Endothelial cell of umbilical vein (primary cell): ENCODE results near the gene NHS. TPM values are rescaled to one million over a fixed set of nuclear protein-coding genes. Genes with fewer than 3 reads are reported as not detected.

Experiments
- BruUV-seq: library from RNA; stranded (reverse); fragments of 400-500 nt; replicated peaks from 2 replicates; lab custom pipeline; 2021; lab: Mats Ljungman, UMichigan
- CTCF ChIA-PET: fragments of 300-600, 350-600 bp; sonication (Branson Sonifier 250); formaldehyde crosslinking; loops from one replicate; lab custom pipeline; 2021; ENCODE audit warnings: antibody characterized with exemption, inconsistent platforms; lab: Charles Lee
- POLR2A ChIA-PET: fragments of 300-600, 350-600 bp; sonication (Branson Sonifier 250); formaldehyde crosslinking; loops from one replicate; lab custom pipeline; 2021; ENCODE audit warnings: antibody characterized with exemption, inconsistent platforms; lab: Charles Lee
- DNase-seq: peaks from one replicate; pipeline ENCODE4 v3.0.0-alpha.2; 2011; ENCODE audit warnings: low read depth, low spot score
- FAIRE-seq: peaks from 2 replicates; lab custom pipeline; 2011; peaks lifted over from hg19 to GRCh38; lab: Jason Lieb, UNC
- H2AFZ ChIP-seq: 2 replicates; pipeline ENCODE4 v1.6.0; 2012; ENCODE audit warnings: low read depth, low read length, control low read depth, inconsistent platforms
- H3K27ac ChIP-seq: 2 replicates; pipeline ENCODE4 v1.5.1; 2011; ENCODE audit warnings: low read depth, mild to moderate bottlenecking, control low read depth, low read length, moderate library complexity; ENCODE audit not compliant: insufficient read depth
- H3K27me3 ChIP-seq, 2 experiments: 2 replicates each; pipeline versions ENCODE4 v1.6.0 to v1.6.1; 2011; ENCODE audit warnings: low read length in 2 of 2, mixed read lengths in 1 of 2; ENCODE audit not compliant: control insufficient read depth in 2 of 2, insufficient read depth in 2 of 2
- H3K36me3 ChIP-seq, 2 experiments: 2 replicates in 1 of 2; 3 replicates in 1 of 2; pipeline ENCODE4 v1.5.1; 2011; ENCODE audit warnings: low read length in 2 of 2, mild to moderate bottlenecking in 1 of 2, moderate library complexity in 1 of 2; ENCODE audit not compliant: control insufficient read depth in 2 of 2, insufficient read depth in 2 of 2; ENCODE audit errors: extremely low read depth in 1 of 2
- H3K4me1 ChIP-seq: 3 replicates; pipeline ENCODE4 v1.5.1; 2011; ENCODE audit warnings: mild to moderate bottlenecking, low read length; ENCODE audit not compliant: control insufficient read depth, insufficient read depth; ENCODE audit errors: extremely low read depth
- H3K4me2 ChIP-seq: 2 replicates; pipeline ENCODE4 v1.6.1; 2011; ENCODE audit warnings: low read length, control low read depth, mixed read lengths; ENCODE audit not compliant: insufficient read depth
- H3K4me3 ChIP-seq, 3 experiments: fragments of 200-600 bp in 1 of 3; sonication (generic), shearing (Covaris generic) in 1 of 3; replicated peaks in 1 of 3; 2 replicates each; pipeline ENCODE4 v1.5.1; 2011 to 2016; ENCODE audit warnings: control low read depth in 3 of 3, low read length in 3 of 3, mild to moderate bottlenecking in 2 of 3, inconsistent platforms in 1 of 3, low read depth in 1 of 3, moderate library complexity in 1 of 3; ENCODE audit not compliant: insufficient read depth in 1 of 3
- H3K79me2 ChIP-seq: 2 replicates; pipeline ENCODE4 v1.6.0; 2012; ENCODE audit warnings: low read length, inconsistent platforms; ENCODE audit not compliant: control insufficient read depth, insufficient read depth
- H3K9ac ChIP-seq: replicated peaks from 2 replicates; pipeline ENCODE3; 2011; ENCODE audit warnings: low read length, control low read depth; ENCODE audit not compliant: insufficient read depth; ENCODE audit errors: extremely low read depth
- H3K9me1 ChIP-seq: replicated peaks from 3 replicates; pipeline ENCODE4 v1.6.0; 2011; ENCODE audit warnings: mild to moderate bottlenecking, low read length; ENCODE audit not compliant: control insufficient read depth, insufficient read depth; ENCODE audit errors: extremely low read depth
- H3K9me3 ChIP-seq: replicated peaks from 2 replicates; pipeline ENCODE4 v1.5.1; 2012; ENCODE audit warnings: low read length, inconsistent platforms; ENCODE audit not compliant: control insufficient read depth, insufficient read depth
- H4K20me1 ChIP-seq: replicated peaks from 2 replicates; pipeline ENCODE3; 2011; ENCODE audit warnings: mild to moderate bottlenecking, low read length; ENCODE audit not compliant: control insufficient read depth, insufficient read depth; ENCODE audit errors: extremely low read depth
- CTCF ChIP-seq, 2 donors: IDR thresholded peaks; 1 replicate in 1 of 2; 2 replicates in 1 of 2; pipeline ENCODE4 v1.5.1; 2011; ENCODE audit warnings: low read length in 2 of 2, mild to moderate bottlenecking in 2 of 2, moderate library complexity in 2 of 2, control low read depth in 1 of 2, inconsistent platforms in 1 of 2, low read depth in 1 of 2; ENCODE audit not compliant: insufficient read depth in 1 of 2; ENCODE audit errors: extremely low read depth in 1 of 2
- EZH2 ChIP-seq: IDR thresholded peaks from 2 replicates; pipeline ENCODE4 v1.6.1; 2012; ENCODE audit warnings: borderline replicate concordance, low read depth, mild to moderate bottlenecking, moderate library complexity, low read length, inconsistent platforms; ENCODE audit not compliant: severe bottlenecking
- FOS ChIP-seq: IDR thresholded peaks from 2 replicates; pipeline ENCODE4 v1.6.1; 2011; ENCODE audit warnings: mild to moderate bottlenecking, low read length, moderate library complexity, borderline replicate concordance; ENCODE audit not compliant: insufficient read depth
- GATA2 ChIP-seq: IDR thresholded peaks from 2 replicates; pipeline ENCODE4 v1.7.0; 2011; ENCODE audit warnings: low read depth, mild to moderate bottlenecking, moderate library complexity, mixed read lengths, low read length; ENCODE audit not compliant: insufficient read length, insufficient read depth
- JUN ChIP-seq: IDR thresholded peaks from 2 replicates; pipeline ENCODE4 v1.6.1; 2011; ENCODE audit warnings: borderline replicate concordance, low read depth; ENCODE audit not compliant: insufficient read length, insufficient read depth
- MAX ChIP-seq: IDR thresholded peaks from 2 replicates; pipeline ENCODE4 v1.6.1; 2011; ENCODE audit not compliant: insufficient read depth, insufficient read length
- MYC ChIP-seq: IDR thresholded peaks from one replicate; pipeline ENCODE4 v1.6.1; 2011; ENCODE audit warnings: mild to moderate bottlenecking, low read depth, low read length
- POLR2A ChIP-seq: IDR thresholded peaks from 2 replicates; pipeline ENCODE4 v1.6.1; 2012; ENCODE audit warnings: low read depth, mild to moderate bottlenecking, control low read depth, low read length
- POLR2AphosphoS5 ChIP-seq: IDR thresholded peaks from 2 replicates; pipeline ENCODE4 v1.6.1; 2012; ENCODE audit warnings: low read depth, mild to moderate bottlenecking, control low read depth, low read length, moderate library complexity; ENCODE audit not compliant: insufficient read depth
- dilution Hi-C: fragments of 300-500 bp; cut with MboI; formaldehyde crosslinking; loops from one replicate; pipeline ENCODE4 v1.15.0; 2019; ENCODE audit warnings: low sequenced_read_pairs; ENCODE audit not compliant: extremely low pct_ligation_motif_present
- intact Hi-C: fragments of 100-400 bp; cut with micrococcal nuclease; formaldehyde crosslinking; loops from one replicate; pipeline ENCODE4 v1.10.0; 2022
- polyA plus RNA-seq, 4 experiments: library from polyadenylated mRNA; depleted of rRNA in 3 of 4; stranded (reverse) in 3 of 4; unstranded in 1 of 4; fragments of >200 nt; gene quantifications; 2 replicates each; pipeline versions ENCODE4 v1.2.1 to v1.2.3, GENCODE V29; 2011 to 2012; ENCODE audit warnings: missing spikeins in 1 of 4
- total RNA-seq: library from RNA; stranded (reverse); gene quantifications from 2 replicates; pipeline ENCODE4 v1.2.3, GENCODE V29; 2021

NHS gene
- total and polyA plus RNA-seq, 2 donors (not counting 3 experiments of a cell fraction or from before 2014, with no cell fraction given), result 0.07 to 0.46 TPM

- Histone ChIP-seq H3K27ac (no peak overlapping the region), H3K9me1 (no peaks in the 10 kb centered on the region), H4K20me1 (no peaks in the 10 kb centered on the region), H3K9me3 (no peaks in the 10 kb centered on the region), H3K27me3 (peaks cover 0 to 2% of the 10 kb centered on the region in 2 experiments), H2AFZ (no peak overlapping the region), H3K4me1 (no peaks in the 10 kb centered on the region), H3K4me3 (no peak overlapping the region), H3K4me2 (no peak overlapping the region), H3K9ac (no peak overlapping the region), H3K36me3 (no peaks in the 10 kb centered on the region), H3K79me2 (no peaks in the 10 kb centered on the region)
- FAIRE-seq, result peak; percentile 26
- TF ChIP-seq POLR2A, result no peak
- no peak for TF ChIP-seq GATA2
- no peak for TF ChIP-seq POLR2AphosphoS5
- no peak for TF ChIP-seq MYC
- no peak for TF ChIP-seq CTCF (IDR thresholded peaks at IDR 0.05; ENCODE audit: extremely low read depth in 1 of 2, insufficient read depth in 1 of 2, low read depth in 1 of 2, low read length in 2 of 2)
- TF ChIP-seq EZH2, result no peak
- TF ChIP-seq JUN, result no peak
- TF ChIP-seq FOS, result no peak
- no peak for TF ChIP-seq MAX
- no TSS peak for BruUV-seq
- intact Hi-C loops (no loop called here), dilution Hi-C loops (no loop called here)
- CTCF ChIA-PET, result no interaction called here
- POLR2A ChIA-PET, result no interaction called here
- DNase-seq, result no peak
Observed at GRCh38 chrX:17395154-17395553, 20.2 kb downstream of the NHS start.
